PFSK-1 (cell line): Measurements from ENCODE around the gene ENDOD1.

Experiments used
- POLR2AphosphoS5 ChIP-seq: IDR thresholded peaks from 2 replicates; pipeline ENCODE4 v1.6.1; 2012; ENCODE audit warnings: low read depth, mild to moderate bottlenecking, control low read depth, low read length, moderate library complexity
- SIN3A ChIP-seq: IDR thresholded peaks from 2 replicates; pipeline ENCODE4 v1.6.1; 2012; ENCODE audit warnings: mild to moderate bottlenecking, low read length, moderate library complexity, borderline replicate concordance; ENCODE audit not compliant: insufficient read depth
- TAF1 ChIP-seq: IDR thresholded peaks from 2 replicates; pipeline ENCODE4 v1.6.1; 2012; ENCODE audit warnings: low read length, control low read depth, borderline replicate concordance; ENCODE audit not compliant: insufficient read depth
- TF ChIP-seq, protein P1 (sequence below), 2 experiments: IDR thresholded peaks; 2 replicates each; pipeline versions ENCODE4 v1.6.1 to v1.8.0; 2011 to 2012; ENCODE audit warnings: low read depth in 2 of 2, low read length in 2 of 2, control low read depth in 1 of 2, inconsistent platforms in 1 of 2, mild to moderate bottlenecking in 1 of 2, moderate library complexity in 1 of 2; ENCODE audit not compliant: insufficient read depth in 1 of 2

GRCh38 chr11:95119361-95120060 is 29.9 kb downstream of the ENDOD1 start:
- TF ChIP-seq POLR2AphosphoS5 (no peak), SIN3A (no peak), TAF1 (no peak)
- TF ChIP-seq, protein P1, sequence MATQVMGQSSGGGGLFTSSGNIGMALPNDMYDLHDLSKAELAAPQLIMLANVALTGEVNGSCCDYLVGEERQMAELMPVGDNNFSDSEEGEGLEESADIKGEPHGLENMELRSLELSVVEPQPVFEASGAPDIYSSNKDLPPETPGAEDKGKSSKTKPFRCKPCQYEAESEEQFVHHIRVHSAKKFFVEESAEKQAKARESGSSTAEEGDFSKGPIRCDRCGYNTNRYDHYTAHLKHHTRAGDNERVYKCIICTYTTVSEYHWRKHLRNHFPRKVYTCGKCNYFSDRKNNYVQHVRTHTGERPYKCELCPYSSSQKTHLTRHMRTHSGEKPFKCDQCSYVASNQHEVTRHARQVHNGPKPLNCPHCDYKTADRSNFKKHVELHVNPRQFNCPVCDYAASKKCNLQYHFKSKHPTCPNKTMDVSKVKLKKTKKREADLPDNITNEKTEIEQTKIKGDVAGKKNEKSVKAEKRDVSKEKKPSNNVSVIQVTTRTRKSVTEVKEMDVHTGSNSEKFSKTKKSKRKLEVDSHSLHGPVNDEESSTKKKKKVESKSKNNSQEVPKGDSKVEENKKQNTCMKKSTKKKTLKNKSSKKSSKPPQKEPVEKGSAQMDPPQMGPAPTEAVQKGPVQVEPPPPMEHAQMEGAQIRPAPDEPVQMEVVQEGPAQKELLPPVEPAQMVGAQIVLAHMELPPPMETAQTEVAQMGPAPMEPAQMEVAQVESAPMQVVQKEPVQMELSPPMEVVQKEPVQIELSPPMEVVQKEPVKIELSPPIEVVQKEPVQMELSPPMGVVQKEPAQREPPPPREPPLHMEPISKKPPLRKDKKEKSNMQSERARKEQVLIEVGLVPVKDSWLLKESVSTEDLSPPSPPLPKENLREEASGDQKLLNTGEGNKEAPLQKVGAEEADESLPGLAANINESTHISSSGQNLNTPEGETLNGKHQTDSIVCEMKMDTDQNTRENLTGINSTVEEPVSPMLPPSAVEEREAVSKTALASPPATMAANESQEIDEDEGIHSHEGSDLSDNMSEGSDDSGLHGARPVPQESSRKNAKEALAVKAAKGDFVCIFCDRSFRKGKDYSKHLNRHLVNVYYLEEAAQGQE (IDR thresholded peaks at IDR 0.05; ENCODE audit: insufficient read depth in 1 of 2, low read depth in 2 of 2, low read length in 2 of 2): no peak
